ENCODE data around the gene CIAO1. TPM values are rescaled to one million over a fixed set of nuclear protein-coding genes. Genes with fewer than 3 reads are reported as not detected.

CIAO1 gene
- total and polyA plus RNA-seq, 2 of the 13 experiments (the other 11 are each of a cell fraction or from before 2014, with no cell fraction given): 99.3 to 120 TPM

- TF ChIP-seq THAP8 (CRISPR knock-in tag; IDR thresholded peaks at IDR 0.05; ENCODE audit: borderline replicate concordance): no peak
- TF ChIP-seq ZNF570 (CRISPR knock-in tag; IDR thresholded peaks at IDR 0.05; ENCODE audit: borderline replicate concordance): no peak
- TF ChIP-seq ZBTB42 (CRISPR knock-in tag; IDR thresholded peaks at IDR 0.05): no peak
- TF ChIP-seq ZBTB26 (CRISPR knock-in tag; IDR thresholded peaks at IDR 0.05; ENCODE audit: borderline replicate concordance): no peak
- TF ChIP-seq FOXJ3 (CRISPR knock-in tag; IDR thresholded peaks at IDR 0.05; ENCODE audit: borderline replicate concordance): peak; percentile 69; the same call in 1 of the 2 replicates
- no peak for TF ChIP-seq ZSCAN22 (CRISPR knock-in tag; IDR thresholded peaks at IDR 0.05)
- TF ChIP-seq, protein P1, sequence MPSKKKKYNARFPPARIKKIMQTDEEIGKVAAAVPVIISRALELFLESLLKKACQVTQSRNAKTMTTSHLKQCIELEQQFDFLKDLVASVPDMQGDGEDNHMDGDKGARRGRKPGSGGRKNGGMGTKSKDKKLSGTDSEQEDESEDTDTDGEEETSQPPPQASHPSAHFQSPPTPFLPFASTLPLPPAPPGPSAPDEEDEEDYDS (CRISPR knock-in tag; IDR thresholded peaks at IDR 0.05): no peak; the same call in 1 of the 2 replicates
- TF ChIP-seq, protein P2, sequence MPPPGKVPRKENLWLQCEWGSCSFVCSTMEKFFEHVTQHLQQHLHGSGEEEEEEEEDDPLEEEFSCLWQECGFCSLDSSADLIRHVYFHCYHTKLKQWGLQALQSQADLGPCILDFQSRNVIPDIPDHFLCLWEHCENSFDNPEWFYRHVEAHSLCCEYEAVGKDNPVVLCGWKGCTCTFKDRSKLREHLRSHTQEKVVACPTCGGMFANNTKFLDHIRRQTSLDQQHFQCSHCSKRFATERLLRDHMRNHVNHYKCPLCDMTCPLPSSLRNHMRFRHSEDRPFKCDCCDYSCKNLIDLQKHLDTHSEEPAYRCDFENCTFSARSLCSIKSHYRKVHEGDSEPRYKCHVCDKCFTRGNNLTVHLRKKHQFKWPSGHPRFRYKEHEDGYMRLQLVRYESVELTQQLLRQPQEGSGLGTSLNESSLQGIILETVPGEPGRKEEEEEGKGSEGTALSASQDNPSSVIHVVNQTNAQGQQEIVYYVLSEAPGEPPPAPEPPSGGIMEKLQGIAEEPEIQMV (CRISPR knock-in tag; IDR thresholded peaks at IDR 0.05; ENCODE audit: low read depth): no peak; the same call in 1 of the 2 replicates
- TF ChIP-seq, protein P3, sequence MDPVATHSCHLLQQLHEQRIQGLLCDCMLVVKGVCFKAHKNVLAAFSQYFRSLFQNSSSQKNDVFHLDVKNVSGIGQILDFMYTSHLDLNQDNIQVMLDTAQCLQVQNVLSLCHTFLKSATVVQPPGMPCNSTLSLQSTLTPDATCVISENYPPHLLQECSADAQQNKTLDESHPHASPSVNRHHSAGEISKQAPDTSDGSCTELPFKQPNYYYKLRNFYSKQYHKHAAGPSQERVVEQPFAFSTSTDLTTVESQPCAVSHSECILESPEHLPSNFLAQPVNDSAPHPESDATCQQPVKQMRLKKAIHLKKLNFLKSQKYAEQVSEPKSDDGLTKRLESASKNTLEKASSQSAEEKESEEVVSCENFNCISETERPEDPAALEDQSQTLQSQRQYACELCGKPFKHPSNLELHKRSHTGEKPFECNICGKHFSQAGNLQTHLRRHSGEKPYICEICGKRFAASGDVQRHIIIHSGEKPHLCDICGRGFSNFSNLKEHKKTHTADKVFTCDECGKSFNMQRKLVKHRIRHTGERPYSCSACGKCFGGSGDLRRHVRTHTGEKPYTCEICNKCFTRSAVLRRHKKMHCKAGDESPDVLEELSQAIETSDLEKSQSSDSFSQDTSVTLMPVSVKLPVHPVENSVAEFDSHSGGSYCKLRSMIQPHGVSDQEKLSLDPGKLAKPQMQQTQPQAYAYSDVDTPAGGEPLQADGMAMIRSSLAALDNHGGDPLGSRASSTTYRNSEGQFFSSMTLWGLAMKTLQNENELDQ (CRISPR knock-in tag; IDR thresholded peaks at IDR 0.05; ENCODE audit: borderline replicate concordance): no peak
- no peak for TF ChIP-seq MAFK (conservative IDR thresholded peaks at IDR 0.05 in 1 of 2, IDR thresholded peaks at IDR 0.05 in 1 of 2; ENCODE audit: low read length in 2 of 2)
- no peak for TF ChIP-seq GABPB1 (CRISPR knock-in tag; IDR thresholded peaks at IDR 0.05)
- TF ChIP-seq THAP11 (CRISPR knock-in tag; IDR thresholded peaks at IDR 0.05): peak; percentile 80
- no peak for TF ChIP-seq DNMT3B (CRISPR knock-in tag; conservative IDR thresholded peaks at IDR 0.05)
- peak; percentile 27 for TF ChIP-seq CBX1 (IDR thresholded peaks at IDR 0.05; ENCODE audit: low read depth)
Measured at GRCh38 chr2:96261328-96262003, 4.6 kb upstream of the CIAO1 start (continued).

Measured in HepG2 (cell line).